Measurements from ENCODE around the gene POLR3G. TPM values are rescaled to one million over a fixed set of nuclear protein-coding genes. Genes with fewer than 3 reads are reported as not detected.

The POLR3G gene
- total RNA-seq, 2 experiments from 2014 or later, result 9.9 to 12.9 TPM

DNA sequence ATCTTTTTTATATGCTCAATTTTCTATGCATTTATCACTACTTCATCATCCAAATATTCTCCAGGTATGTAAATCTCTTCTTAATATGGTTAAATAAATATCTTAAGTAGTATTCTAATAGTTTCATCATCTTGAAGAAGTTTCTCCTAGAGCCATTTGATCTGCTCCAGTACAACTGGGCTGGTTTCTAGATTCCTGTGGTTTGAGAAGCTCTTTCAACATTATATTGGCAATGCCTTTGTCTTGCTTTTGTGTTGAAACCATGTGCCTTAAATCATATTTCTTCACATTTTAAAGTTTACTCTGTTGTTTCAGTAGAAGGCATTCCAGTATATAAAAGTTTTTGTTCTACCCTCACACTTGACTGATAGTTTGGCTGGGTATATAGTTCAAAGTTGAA lies 27.7 kb upstream of the POLR3G start:
- Histone ChIP-seq H3K4me3 (ENCODE audit: low read depth, low read length, poor library complexity, severe bottlenecking) (no peak overlapping the region), H3K4me2 (ENCODE audit: low read length) (no peak overlapping the region), H3K4me1 (ENCODE audit: insufficient read depth, low read length, poor library complexity, severe bottlenecking) (no peaks in the 10 kb centered on the region), H3K9me2 (ENCODE audit: insufficient read depth, low read length) (no peaks in the 10 kb centered on the region), H4K20me1 (ENCODE audit: insufficient read depth, low read length) (no peaks in the 10 kb centered on the region), H3K27ac (ENCODE audit: low read depth, low read length, poor library complexity, severe bottlenecking) (no peak overlapping the region), H2AFZ (ENCODE audit: low read length) (no peak overlapping the region), H3K79me2 (ENCODE audit: insufficient read depth, low read depth, low read length) (no peaks in the 10 kb centered on the region), H3K9me3 (ENCODE audit: low read length) (no peaks in the 10 kb centered on the region), H3K36me3 (ENCODE audit: insufficient read depth, low read length) (no peaks in the 10 kb centered on the region)
- TF ChIP-seq EZH2phosphoT487 (IDR thresholded peaks at IDR 0.05; ENCODE audit: borderline replicate concordance, low read depth, low read length), result no peak
- TF ChIP-seq, protein P1, sequence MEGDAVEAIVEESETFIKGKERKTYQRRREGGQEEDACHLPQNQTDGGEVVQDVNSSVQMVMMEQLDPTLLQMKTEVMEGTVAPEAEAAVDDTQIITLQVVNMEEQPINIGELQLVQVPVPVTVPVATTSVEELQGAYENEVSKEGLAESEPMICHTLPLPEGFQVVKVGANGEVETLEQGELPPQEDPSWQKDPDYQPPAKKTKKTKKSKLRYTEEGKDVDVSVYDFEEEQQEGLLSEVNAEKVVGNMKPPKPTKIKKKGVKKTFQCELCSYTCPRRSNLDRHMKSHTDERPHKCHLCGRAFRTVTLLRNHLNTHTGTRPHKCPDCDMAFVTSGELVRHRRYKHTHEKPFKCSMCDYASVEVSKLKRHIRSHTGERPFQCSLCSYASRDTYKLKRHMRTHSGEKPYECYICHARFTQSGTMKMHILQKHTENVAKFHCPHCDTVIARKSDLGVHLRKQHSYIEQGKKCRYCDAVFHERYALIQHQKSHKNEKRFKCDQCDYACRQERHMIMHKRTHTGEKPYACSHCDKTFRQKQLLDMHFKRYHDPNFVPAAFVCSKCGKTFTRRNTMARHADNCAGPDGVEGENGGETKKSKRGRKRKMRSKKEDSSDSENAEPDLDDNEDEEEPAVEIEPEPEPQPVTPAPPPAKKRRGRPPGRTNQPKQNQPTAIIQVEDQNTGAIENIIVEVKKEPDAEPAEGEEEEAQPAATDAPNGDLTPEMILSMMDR (conservative IDR thresholded peaks at IDR 0.05; ENCODE audit: low read length), result no peak
- BruUV-seq (replicated peaks), result no TSS peak
- CTCF ChIA-PET (ENCODE audit: unreplicated experiment), result no interaction called here
- intact Hi-C loops (cut with micrococcal nuclease; ENCODE audit: unreplicated experiment), result no loop called here
- DNase-seq (ENCODE audit: low spot score), result no peak
- POLR2A ChIA-PET, result interaction anchor here (0.6 kb wide), 1 partner anchor 431 kb away, joined by 4 read pairs; no protein-coding TSS in a partner anchor

DNA sequence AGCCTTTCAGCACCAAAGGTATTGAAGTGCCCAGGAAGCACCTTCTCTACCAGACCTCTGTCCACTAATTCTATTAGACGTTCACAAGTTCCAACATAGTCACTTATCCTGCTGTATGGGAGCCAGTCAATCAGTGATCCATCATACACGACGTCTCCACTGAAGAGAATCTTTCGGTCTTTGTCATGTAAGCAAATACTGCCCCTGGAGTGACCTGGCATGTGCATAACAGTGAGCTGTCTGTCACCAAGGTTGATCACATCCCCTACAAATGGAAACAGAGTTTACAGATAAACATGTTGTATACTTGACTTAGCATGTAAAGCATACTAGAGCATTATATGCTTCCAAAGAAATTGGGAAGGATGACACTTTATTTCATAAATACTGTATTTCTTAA lies 13.4 kb upstream of the POLR3G start:
- Histone ChIP-seq H2AFZ (ENCODE audit: low read length) (no peak overlapping the region), H3K27ac (ENCODE audit: low read depth, low read length, poor library complexity, severe bottlenecking) (no peak overlapping the region), H4K20me1 (ENCODE audit: insufficient read depth, low read length) (peaks cover 5% of the 10 kb centered on the region; the same call in 1 of the 2 replicates), H3K36me3 (ENCODE audit: insufficient read depth, low read length) (peaks cover 11% of the 10 kb centered on the region; the same call in 1 of the 2 replicates), H3K4me3 (ENCODE audit: low read depth, low read length, poor library complexity, severe bottlenecking) (no peak overlapping the region), H3K79me2 (ENCODE audit: insufficient read depth, low read depth, low read length) (no peaks in the 10 kb centered on the region), H3K4me1 (ENCODE audit: insufficient read depth, low read length, poor library complexity, severe bottlenecking) (no peaks in the 10 kb centered on the region), H3K4me2 (ENCODE audit: low read length) (no peak overlapping the region), H3K9me2 (ENCODE audit: insufficient read depth, low read length) (no peaks in the 10 kb centered on the region), H3K9me3 (ENCODE audit: low read length) (no peaks in the 10 kb centered on the region)
- intact Hi-C loops (cut with micrococcal nuclease; ENCODE audit: unreplicated experiment), result no loop called here
- BruUV-seq (replicated peaks), result no TSS peak
- POLR2A ChIA-PET, result interaction anchor here (1.0 to 3.4 kb wide), 4 partner anchors 9 to 13 kb away, joined by 3 to 24 read pairs (median 6); partner anchors contain the start of genes MBLAC2 and POLR3G
- DNase-seq (ENCODE audit: low spot score), result no peak
- CTCF ChIA-PET (ENCODE audit: unreplicated experiment), result no interaction called here
- TF ChIP-seq EZH2phosphoT487 (IDR thresholded peaks at IDR 0.05; ENCODE audit: borderline replicate concordance, low read depth, low read length), result no peak
- TF ChIP-seq, protein P1 (conservative IDR thresholded peaks at IDR 0.05; ENCODE audit: low read length), result no peak

DNA sequence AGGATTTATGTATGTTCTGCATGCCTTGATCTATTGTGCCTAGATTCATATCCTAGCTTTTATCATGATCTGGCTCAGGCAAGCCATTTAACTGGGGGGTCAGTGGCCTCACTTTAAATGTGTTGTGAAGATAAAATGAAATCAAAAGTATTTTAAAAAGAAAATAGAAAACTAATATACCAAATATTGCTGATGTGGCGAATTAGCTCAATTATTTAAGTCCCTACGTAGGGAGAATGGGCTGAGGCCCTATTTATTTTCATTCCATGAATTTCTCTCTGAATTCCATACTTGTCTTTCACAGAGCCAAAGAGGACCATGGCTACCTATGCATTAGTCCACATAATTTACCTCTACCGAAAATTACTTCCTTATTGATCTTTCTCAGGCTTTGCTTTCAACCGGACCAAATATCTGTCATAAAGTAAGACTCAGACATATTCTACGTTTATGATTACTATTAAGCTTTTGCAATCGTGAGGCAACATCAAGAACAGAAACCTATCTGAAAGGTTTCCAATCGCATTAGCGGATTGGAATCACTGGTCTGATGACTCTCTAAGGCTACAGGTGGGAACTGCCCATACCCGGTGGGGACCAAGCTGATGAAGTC lies 1.8 kb upstream of the POLR3G start:
- TSS peak; percentile 53 for BruUV-seq (replicated peaks)
- TF ChIP-seq EZH2phosphoT487 (IDR thresholded peaks at IDR 0.05; ENCODE audit: borderline replicate concordance, low read depth, low read length), result no peak
- TF ChIP-seq, protein P1 (conservative IDR thresholded peaks at IDR 0.05; ENCODE audit: low read length), result no peak
- H3K4me3 ChIP-seq (ENCODE audit: low read depth, low read length, poor library complexity, severe bottlenecking), result peak overlapping the region; percentile 80
- no peaks in the 10 kb centered on the region for H4K20me1 ChIP-seq (ENCODE audit: insufficient read depth, low read length)
- peak; percentile 20 for DNase-seq (ENCODE audit: low spot score)
- no peaks in the 10 kb centered on the region for H3K9me2 ChIP-seq (ENCODE audit: insufficient read depth, low read length)
- H3K4me1 ChIP-seq (ENCODE audit: insufficient read depth, low read length, poor library complexity, severe bottlenecking), result peaks cover 41% of the 10 kb centered on the region
- ChIA-PET CTCF (ENCODE audit: unreplicated experiment) (interaction anchor here (0.8 to 1.5 kb wide), 2 partner anchors 34 to 57 kb away, joined by 3 read pairs; no protein-coding TSS in a partner anchor), POLR2A (interaction anchor here (0.5 to 3.6 kb wide), 12 partner anchors 9 to 1659 kb away, joined by 3 to 40 read pairs (median 3); partner anchors contain the start of gene CETN3)
- H3K9me3 ChIP-seq (ENCODE audit: low read length), result no peaks in the 10 kb centered on the region
- H2AFZ ChIP-seq (ENCODE audit: low read length), result peak overlapping the region; percentile 89; the same call in 1 of the 2 replicates
- peak overlapping the region; percentile 95 for H3K4me2 ChIP-seq (ENCODE audit: low read length)
- no peak overlapping the region for H3K27ac ChIP-seq (ENCODE audit: low read depth, low read length, poor library complexity, severe bottlenecking)
- peaks cover 12% of the 10 kb centered on the region; the same call in 1 of the 2 replicates for H3K36me3 ChIP-seq (ENCODE audit: insufficient read depth, low read length)
- intact Hi-C loops (cut with micrococcal nuclease; ENCODE audit: unreplicated experiment), result no loop called here
- H3K79me2 ChIP-seq (ENCODE audit: insufficient read depth, low read depth, low read length), result peaks cover 39% of the 10 kb centered on the region
